Mesenchymal stem cell (in vitro differentiated cells and primary cell): ENCODE data around the gene RBCK1.

Source experiments
- DNase-seq: peaks from one replicate; pipeline ENCODE4 v3.0.0-alpha.2; 2013
- H2AFZ ChIP-seq: one replicate; pipeline ENCODE4 v1.6.1; 2013; ENCODE audit warnings: low read depth, mild to moderate bottlenecking, control low read depth, inconsistent platforms, low read length, moderate library complexity
- H2AK5ac ChIP-seq: 2 replicates; pipeline ENCODE4 v1.6.1; 2013; ENCODE audit warnings: low read length, moderate library complexity, mild to moderate bottlenecking, inconsistent platforms; ENCODE audit not compliant: severe bottlenecking
- H2BK120ac ChIP-seq: one replicate; pipeline ENCODE4 v1.6.1; 2013; ENCODE audit warnings: low read depth, mild to moderate bottlenecking, inconsistent platforms, low read length, moderate library complexity
- H2BK12ac ChIP-seq, 2 experiments: one replicate each; pipeline ENCODE4 v1.6.1; 2013; ENCODE audit warnings: inconsistent platforms in 2 of 2, low read length in 2 of 2, mild to moderate bottlenecking in 2 of 2, moderate library complexity in 2 of 2, control low read depth in 1 of 2
- H2BK15ac ChIP-seq: one replicate; pipeline ENCODE4 v1.6.1; 2013; ENCODE audit warnings: mild to moderate bottlenecking, low read depth, inconsistent platforms; ENCODE audit not compliant: poor library complexity, severe bottlenecking
- H2BK5ac ChIP-seq: 2 replicates; pipeline ENCODE4 v1.6.1; 2013; ENCODE audit warnings: low read depth, mild to moderate bottlenecking, low read length, control low read depth, inconsistent platforms; ENCODE audit not compliant: poor library complexity, severe bottlenecking
- H3K14ac ChIP-seq, 2 experiments: one replicate each; pipeline ENCODE4 v1.6.1; 2013; ENCODE audit warnings: inconsistent platforms in 2 of 2, low read length in 2 of 2, control low read depth in 1 of 2, mild to moderate bottlenecking in 1 of 2, moderate library complexity in 1 of 2
- H3K18ac ChIP-seq, 2 experiments: one replicate each; pipeline ENCODE4 v1.6.1; 2013; ENCODE audit warnings: inconsistent platforms in 2 of 2, low read length in 2 of 2, control low read depth in 1 of 2, low read depth in 1 of 2, mild to moderate bottlenecking in 1 of 2
- H3K23ac ChIP-seq, 2 experiments: one replicate each; pipeline ENCODE4 v1.6.1; 2013; ENCODE audit warnings: inconsistent platforms in 2 of 2, low read length in 2 of 2, mild to moderate bottlenecking in 2 of 2, moderate library complexity in 2 of 2, control low read depth in 1 of 2
- H3K27ac ChIP-seq: 2 replicates; pipeline ENCODE4 v1.5.1; 2013; ENCODE audit warnings: mild to moderate bottlenecking, moderate library complexity, low read length, control low read depth, inconsistent platforms; ENCODE audit not compliant: poor library complexity, severe bottlenecking
- H3K27me3 ChIP-seq, 2 experiments: 2 replicates each; pipeline versions ENCODE4 v1.6.1 to v1.7.0; 2013; ENCODE audit warnings: low read length in 2 of 2, mild to moderate bottlenecking in 2 of 2, moderate library complexity in 2 of 2, control low read depth in 1 of 2, inconsistent platforms in 1 of 2; ENCODE audit not compliant: control insufficient read depth in 1 of 2, insufficient read depth in 1 of 2
- H3K36me3 ChIP-seq, 2 experiments: 2 replicates each; pipeline versions ENCODE4 v1.6.1 to v1.7.0; 2013; ENCODE audit warnings: low read length in 2 of 2, control low read depth in 1 of 2, inconsistent platforms in 1 of 2, low read depth in 1 of 2, mild to moderate bottlenecking in 1 of 2; ENCODE audit not compliant: insufficient read depth in 2 of 2, control insufficient read depth in 1 of 2
- H3K4ac ChIP-seq, 2 experiments: one replicate each; pipeline ENCODE4 v1.6.1; 2013; ENCODE audit warnings: inconsistent platforms in 2 of 2, low read length in 2 of 2, mild to moderate bottlenecking in 2 of 2, moderate library complexity in 2 of 2, control low read depth in 1 of 2, low read depth in 1 of 2
- H3K4me1 ChIP-seq: 2 replicates; pipeline ENCODE4 v1.6.1; 2013; ENCODE audit warnings: low read depth, low read length, control low read depth; ENCODE audit not compliant: control insufficient read depth, insufficient read depth
- H3K4me2 ChIP-seq: 2 replicates; pipeline ENCODE4 v1.6.1; 2013; ENCODE audit warnings: low read length, mild to moderate bottlenecking, inconsistent platforms; ENCODE audit not compliant: poor library complexity, severe bottlenecking
- H3K4me3 ChIP-seq, 2 experiments: 2 replicates each; pipeline versions ENCODE4 v1.5.1 to v1.7.0; 2013; ENCODE audit warnings: low read length in 2 of 2, mild to moderate bottlenecking in 2 of 2, control low read depth in 1 of 2, low read depth in 1 of 2; ENCODE audit not compliant: insufficient read depth in 1 of 2
- H3K79me1 ChIP-seq: replicated peaks from 2 replicates; pipeline ENCODE4 v1.6.1; 2013; ENCODE audit warnings: mild to moderate bottlenecking, control low read depth, low read length, inconsistent platforms; ENCODE audit not compliant: poor library complexity, severe bottlenecking
- H3K9ac ChIP-seq: 2 replicates; pipeline ENCODE4 v1.7.0; 2013; ENCODE audit warnings: mild to moderate bottlenecking, low read length, moderate library complexity
- H3K9me3 ChIP-seq: 2 replicates; pipeline ENCODE4 v1.7.0; 2013; ENCODE audit warnings: mild to moderate bottlenecking, low read length; ENCODE audit not compliant: control insufficient read depth
- H4K8ac ChIP-seq: one replicate; pipeline ENCODE4 v1.6.1; 2013; ENCODE audit warnings: inconsistent platforms, mild to moderate bottlenecking, low read length, moderate library complexity
- H4K91ac ChIP-seq: one replicate; pipeline ENCODE4 v1.6.1; 2013; ENCODE audit warnings: mild to moderate bottlenecking, low read length, inconsistent platforms
- WGBS: methylation state at CpG from one replicate; pipeline ENCODE4 v1.1.7; 2013; ENCODE audit warnings: mixed read lengths; 5-methylcytosine and 5-hydroxymethylcytosine counted together

The RBCK1 gene

DNA sequence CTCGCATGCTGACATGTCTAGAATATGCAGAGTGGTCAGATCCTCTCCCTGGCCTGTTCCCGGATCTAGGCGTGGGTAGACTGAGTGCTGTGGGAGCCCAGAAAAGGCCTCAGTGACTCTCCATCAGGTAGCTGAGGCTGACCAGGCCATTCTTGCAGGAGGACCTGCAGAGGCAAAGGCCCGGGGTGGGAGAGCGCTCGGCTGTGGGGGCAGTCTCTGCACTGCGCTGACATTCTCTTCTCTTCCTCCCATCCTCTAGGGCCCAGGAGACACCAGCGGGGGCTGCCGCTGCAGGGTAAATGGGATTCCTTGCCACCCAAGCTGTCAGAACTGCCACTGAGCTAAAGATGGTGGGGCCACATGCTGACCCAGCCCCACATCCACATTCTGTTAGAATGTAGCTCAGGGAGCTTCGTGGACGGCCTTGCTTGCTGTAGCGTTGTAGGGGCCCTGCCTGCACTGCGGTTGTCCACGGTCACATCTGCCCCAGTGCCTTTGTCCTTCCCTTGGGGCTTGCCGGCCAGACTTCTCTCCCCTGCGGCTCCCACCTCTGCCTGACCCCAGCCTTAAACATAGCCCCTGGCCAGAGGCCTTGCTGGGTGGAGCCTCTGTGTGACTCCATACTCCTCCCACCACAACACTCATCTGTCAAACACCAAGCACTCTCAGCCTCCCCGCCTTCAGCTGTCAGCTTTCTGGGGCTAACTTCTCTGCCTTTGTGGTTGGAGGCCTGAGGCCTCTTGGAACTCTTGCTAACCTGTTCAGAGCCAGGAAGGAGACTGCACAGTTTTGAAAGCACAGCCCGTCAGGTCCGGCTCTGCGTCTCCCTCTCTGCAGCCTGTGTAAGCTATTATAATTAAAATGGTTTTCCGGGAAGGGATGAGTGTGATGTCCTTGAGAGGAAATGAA, 22.2 kb downstream of the RBCK1 start:
- Histone ChIP-seq H3K27me3 (no peaks in the 10 kb centered on the region), H2AFZ (no peak overlapping the region), H3K14ac (no peak overlapping the region), H3K4me2 (no peak overlapping the region), H2BK5ac (no peak overlapping the region), H4K8ac (peak overlapping the region; percentile 19), H3K4me1 (peaks cover 16% of the 10 kb centered on the region), H4K91ac (no peak overlapping the region), H3K4me3 (no peak overlapping the region), H2BK15ac (no peak overlapping the region), H2BK120ac (no peak overlapping the region), H3K4ac (no peak overlapping the region), H3K23ac (no peak overlapping the region), H2BK12ac (no peak overlapping the region), H3K27ac (no peak overlapping the region), H3K36me3 (peaks cover 66 to 84% of the 10 kb centered on the region in 2 experiments), H3K9ac (no peak overlapping the region), H3K9me3 (no peaks in the 10 kb centered on the region), H3K18ac (no peak overlapping the region), H2AK5ac (no peak overlapping the region), H3K79me1 (peaks cover 25% of the 10 kb centered on the region)
- 93% methylated on average over 21 of the region's 21 CpGs for WGBS
- DNase-seq: no peak

DNA sequence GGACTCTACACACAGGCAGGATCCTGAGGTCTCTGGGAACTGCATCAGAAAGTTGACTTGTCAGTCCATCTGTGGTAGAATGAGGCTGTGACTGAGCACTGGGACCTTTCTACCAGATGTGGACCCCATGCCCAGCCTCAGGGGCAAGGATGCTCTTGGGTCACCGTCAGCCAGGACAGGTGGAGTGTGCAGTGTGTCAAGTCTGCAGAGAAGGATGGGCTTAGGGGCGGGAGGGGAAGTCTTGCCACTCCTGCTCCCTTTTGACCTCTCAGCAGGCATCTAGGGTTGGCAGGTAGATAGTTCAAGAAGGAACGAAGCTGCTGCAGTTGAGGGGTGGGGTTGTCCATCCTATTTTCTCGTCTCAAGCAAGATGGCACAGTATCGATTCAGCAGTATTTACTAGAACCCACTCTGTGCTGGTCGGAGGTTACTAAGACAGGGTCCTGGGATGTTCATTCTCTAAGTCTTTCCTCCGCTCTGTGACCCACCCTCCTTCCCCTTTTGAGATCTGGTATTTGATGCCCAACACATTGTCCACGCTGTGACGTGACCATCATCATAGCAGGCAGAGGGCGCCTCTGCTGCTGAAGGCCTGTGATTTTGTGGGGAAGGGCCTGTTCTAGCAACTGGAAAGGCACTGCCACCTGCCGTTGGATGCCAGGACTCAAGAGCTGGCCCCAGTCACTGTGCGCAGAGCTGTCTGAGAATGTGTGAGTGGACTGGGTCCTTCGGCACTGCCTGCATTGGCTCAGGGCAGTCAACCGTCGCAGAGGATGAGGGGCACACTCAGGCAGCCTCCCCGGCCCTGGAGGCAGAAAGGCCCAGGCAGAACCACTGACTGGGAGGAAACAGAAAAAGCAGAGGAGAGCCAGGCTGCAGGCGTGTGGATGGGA, 23.2 kb downstream of the RBCK1 start:
- Histone ChIP-seq H2BK12ac (no peak overlapping the region), H3K9ac (no peak overlapping the region), H3K4me2 (no peak overlapping the region), H2AK5ac (no peak overlapping the region), H3K4me3 (no peak overlapping the region), H3K27me3 (no peaks in the 10 kb centered on the region), H2BK5ac (no peak overlapping the region), H4K8ac (no peak overlapping the region), H2BK15ac (no peak overlapping the region), H4K91ac (no peak overlapping the region), H3K4ac (no peak overlapping the region), H3K79me1 (peaks cover 28% of the 10 kb centered on the region), H3K23ac (no peak overlapping the region), H3K9me3 (no peaks in the 10 kb centered on the region), H3K14ac (no peak overlapping the region), H2BK120ac (no peak overlapping the region), H2AFZ (no peak overlapping the region), H3K27ac (no peak overlapping the region), H3K36me3 (peaks cover 75 to 86% of the 10 kb centered on the region in 2 experiments), H3K4me1 (peaks cover 16% of the 10 kb centered on the region), H3K18ac (no peak overlapping the region)
- 78% methylated on average over 15 of the region's 17 CpGs for WGBS
- DNase-seq: peak; percentile 79

DNA sequence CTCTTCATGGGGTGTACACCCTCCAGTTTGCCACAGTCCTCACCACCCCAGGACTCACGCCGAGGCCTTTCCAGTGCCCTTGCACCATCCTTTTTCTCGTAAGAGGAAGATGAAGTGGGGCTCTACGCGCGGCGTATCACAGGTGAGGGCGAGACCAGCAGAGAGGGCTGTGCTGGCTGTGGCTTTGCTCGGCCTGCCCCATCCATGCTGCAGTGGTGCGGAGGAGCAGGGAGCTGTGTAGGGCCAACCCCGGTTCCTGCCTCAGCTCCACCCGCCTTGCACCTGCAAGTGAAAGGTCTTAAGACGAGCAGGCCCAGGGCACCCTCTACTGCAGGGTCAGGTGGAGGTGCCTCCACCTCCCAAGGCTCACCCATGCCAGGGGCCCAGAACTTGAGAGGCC, 24.1 kb downstream of the RBCK1 start:
- 97% methylated on average over 13 of the region's 13 CpGs for WGBS
- no peak overlapping the region for H2BK120ac ChIP-seq
- H3K18ac ChIP-seq: no peak overlapping the region

More for the DNA sequence above, 24.1 kb downstream of the RBCK1 start:
- Histone ChIP-seq H3K23ac (no peak overlapping the region), H3K27me3 (no peaks in the 10 kb centered on the region), H2BK5ac (no peak overlapping the region), H3K4me1 (peaks cover 16% of the 10 kb centered on the region), H3K79me1 (peaks cover 28% of the 10 kb centered on the region), H2BK15ac (no peak overlapping the region), H2AFZ (no peak overlapping the region), H3K9ac (no peak overlapping the region), H3K14ac (no peak overlapping the region), H3K27ac (no peak overlapping the region), H3K4me3 (no peak overlapping the region), H2AK5ac (no peak overlapping the region), H4K8ac (no peak overlapping the region), H2BK12ac (no peak overlapping the region), H4K91ac (no peak overlapping the region), H3K4me2 (no peak overlapping the region), H3K36me3 (peaks cover 81 to 85% of the 10 kb centered on the region in 2 experiments), H3K9me3 (no peaks in the 10 kb centered on the region), H3K4ac (no peak overlapping the region)
- no peak for DNase-seq
